GM18507 (cell line): ENCODE data around the gene HOXB1.
"Not testable (repeated sequence)": the region's sequence is repeated elsewhere in the genome, so short reads cannot be mapped to it uniquely, and the experiment has no call there.

Experiments
- DNase-seq: peaks from one replicate; pipeline ENCODE4 v3.0.0; 2011; ENCODE audit warnings: low read depth; ENCODE audit not compliant: insufficient read length; ENCODE audit errors: extremely low spot score
- FAIRE-seq: peaks from 2 replicates; lab custom pipeline; 2011; peaks lifted over from hg19 to GRCh38; lab: Jason Lieb, UNC

The HOXB1 gene

GRCh38 chr17:48528936-48529682, 1.7 kb downstream of the HOXB1 start:
- no peak for FAIRE-seq
- DNase-seq, result no peak

DNA sequence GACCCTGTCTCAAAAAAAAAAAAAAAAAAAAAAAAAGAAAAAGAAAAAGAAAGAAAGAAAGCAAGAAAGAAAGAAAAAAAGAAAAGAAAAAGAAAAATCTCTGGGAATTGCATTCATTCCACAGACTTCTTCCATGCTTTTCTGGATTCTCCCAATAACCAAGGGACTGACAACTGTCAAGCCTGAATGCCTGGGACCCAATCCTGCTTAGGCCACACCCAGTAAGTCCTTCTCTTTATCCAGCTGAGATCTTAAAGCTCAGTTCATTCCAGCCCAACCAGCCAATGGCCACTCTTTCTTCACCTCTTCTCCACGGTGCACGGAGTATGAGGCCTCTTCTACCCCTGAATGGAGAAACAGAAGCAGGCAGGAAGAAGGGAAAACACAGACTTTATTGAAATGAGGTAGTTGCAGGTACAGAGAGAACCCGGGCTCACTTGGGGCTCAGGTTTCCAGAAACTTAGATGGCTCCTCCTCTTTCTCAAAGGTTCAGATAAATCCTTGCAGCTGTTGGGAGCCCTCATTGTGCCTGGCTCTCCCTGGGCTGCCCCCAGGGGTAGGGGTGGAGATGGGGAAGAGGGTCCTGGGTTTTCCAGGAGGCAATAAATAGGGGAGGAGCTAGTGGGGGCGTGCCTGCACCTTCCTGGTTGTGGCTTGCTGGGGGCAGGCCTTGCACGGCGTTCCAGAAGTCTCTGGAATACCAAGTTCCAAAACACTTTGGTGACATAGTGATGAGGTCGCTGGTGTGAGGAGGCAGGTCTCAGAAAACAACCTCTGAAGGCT, 2.5 kb downstream of the HOXB1 start:
- DNase-seq, result no peak
- FAIRE-seq, result no peak

- FAIRE-seq (no peak), DNase-seq (no peak)
These were observed 3.3 kb downstream of the HOXB1 start for GRCh38 chr17:48527547-48527932.

DNA sequence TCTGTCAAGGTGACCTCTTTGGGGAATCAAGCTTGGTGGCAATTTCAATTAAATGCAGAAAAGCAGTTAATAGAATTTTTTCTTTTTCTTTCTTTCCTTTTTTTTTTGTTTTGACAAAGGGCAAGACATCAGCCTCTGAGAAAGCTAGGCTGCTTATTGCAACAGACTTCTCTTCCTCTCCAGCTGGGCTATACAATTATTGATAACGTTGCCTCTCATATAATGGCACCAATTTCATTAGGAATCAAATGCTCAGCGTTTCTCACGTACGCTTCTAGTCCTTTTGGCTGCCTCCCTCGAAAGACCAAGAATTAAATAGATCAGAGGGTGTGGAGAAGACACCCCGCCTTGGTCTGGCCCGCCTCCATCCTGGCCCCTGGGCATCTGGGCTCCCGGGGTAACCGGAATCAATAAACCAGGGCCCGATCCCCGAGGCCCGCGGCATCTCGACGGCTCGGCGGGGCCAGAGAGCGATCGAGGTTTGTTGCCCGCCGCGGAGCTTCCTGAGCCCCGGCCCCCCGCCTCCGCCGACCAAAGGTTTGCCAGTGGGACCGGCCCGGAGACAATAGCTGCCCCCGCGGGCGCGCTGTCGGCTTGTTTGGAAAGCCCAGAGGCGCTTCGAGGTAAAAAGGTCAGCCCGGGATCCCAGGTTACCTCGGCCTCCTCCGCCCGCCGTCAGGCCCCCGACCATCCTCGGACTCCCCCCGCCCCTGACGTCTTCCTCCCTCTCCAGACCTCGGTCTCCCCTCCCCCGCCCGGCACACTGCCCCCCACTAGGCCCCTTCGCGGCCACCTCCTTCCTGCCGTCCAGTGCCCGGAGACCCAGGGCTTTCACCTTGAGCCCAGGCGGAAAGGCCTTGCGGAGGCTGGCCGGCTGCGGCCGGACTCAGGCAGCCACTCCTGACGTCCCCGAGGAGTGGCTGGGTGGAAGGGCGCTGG, 3.9 kb downstream of the HOXB1 start:
- no peak for DNase-seq
- no peak for FAIRE-seq

GRCh38 chr17:48523010-48523409, 7.8 kb downstream of the HOXB1 start:
- no peak for DNase-seq
- FAIRE-seq, result no peak

DNA sequence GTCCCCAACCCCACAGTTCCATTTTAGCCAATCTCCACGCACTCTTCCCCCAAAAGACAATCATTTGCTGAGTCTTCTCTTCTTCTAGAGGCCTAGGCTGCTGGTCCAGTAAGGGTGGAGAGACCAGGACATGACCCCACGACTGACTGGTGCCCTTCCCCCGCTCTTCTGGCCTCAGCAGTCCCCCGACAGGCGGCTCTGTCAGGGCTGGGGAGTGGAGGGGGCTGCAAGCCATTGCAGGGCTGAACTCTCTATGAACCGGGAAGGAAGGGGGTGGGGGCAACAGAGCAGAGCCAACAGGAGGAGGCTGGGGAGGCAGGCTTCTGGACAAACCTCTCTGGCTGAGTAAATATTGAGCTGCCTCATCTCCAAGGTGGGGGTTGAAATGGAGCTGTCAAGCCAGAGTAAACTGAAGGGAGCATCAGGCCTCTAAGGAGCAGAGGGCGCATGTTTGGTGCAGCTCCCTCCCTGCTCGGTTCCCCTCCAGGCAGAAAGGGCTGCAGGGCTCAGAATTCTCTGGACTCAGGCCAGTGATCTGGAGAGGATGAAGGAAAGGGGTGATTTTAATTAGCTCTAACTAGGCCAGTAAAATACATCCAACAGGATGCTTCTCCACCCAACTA, 8.7 kb downstream of the HOXB1 start:
- DNase-seq (no peak), FAIRE-seq (no peak)

DNA sequence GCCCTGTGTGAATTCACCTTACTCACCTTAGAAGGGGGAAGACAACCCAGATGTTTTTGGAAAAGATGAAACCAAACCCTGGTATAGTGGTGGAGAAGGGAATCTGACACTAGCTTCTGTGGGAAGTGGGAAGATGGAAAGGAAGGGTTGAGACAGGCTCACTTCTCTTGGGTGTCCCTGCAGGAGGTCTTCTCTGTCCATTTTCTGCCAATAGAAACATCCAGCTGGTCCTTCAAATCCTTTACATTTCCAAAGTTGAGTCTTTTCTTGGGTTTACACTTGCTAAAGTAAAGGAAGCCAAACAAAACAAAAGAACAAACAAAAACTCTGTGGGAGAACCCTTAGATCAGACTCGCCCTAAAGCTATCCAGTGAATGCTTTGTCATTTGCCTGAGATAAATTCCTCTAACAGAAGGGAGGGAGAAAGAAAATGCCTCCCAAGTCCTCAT, 10.2 kb downstream of the HOXB1 start:
- DNase-seq (no peak), FAIRE-seq (no peak)

GRCh38 chr17:48519427-48519826, 11.4 kb downstream of the HOXB1 start:
- DNase-seq (no peak), FAIRE-seq (no peak)

- DNase-seq, result no peak
- peak; percentile 33 for FAIRE-seq
These were observed 13.3 kb downstream of the HOXB1 start for GRCh38 chr17:48517478-48517877.

- no peak for FAIRE-seq
These were observed 14.6 kb downstream of the HOXB1 start for GRCh38 chr17:48515925-48516900.

GRCh38 chr17:48514477-48514876, 16.3 kb downstream of the HOXB1 start:
- FAIRE-seq (no peak), DNase-seq (no peak)

More at GRCh38 chr17:48515925-48516900, 14.6 kb downstream of the HOXB1 start:
- no peak for DNase-seq

- DNase-seq (no peak), FAIRE-seq (peak; percentile 75)
These were observed 16.9 kb downstream of the HOXB1 start for GRCh38 chr17:48513666-48514455.

DNA sequence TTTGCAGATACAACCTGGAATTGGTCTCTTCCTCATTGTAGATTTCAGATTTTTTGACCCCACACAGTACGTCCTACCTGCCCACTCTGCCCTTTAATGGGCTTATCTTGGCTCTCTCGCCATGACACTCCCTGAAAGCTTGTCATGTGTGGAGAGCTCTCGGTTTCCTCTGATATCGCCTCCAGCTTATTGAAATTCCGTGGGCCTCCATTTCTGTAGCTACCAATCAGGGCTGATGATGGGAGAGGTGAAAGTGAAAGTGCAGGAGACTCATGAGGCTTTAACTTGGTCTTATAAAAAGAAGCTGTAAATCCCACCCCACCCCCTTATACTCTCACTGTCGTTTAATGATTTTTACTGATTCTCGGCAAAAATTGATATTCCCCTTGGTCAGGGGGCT, 17.7 kb downstream of the HOXB1 start:
- FAIRE-seq (no peak), DNase-seq (no peak)

DNA sequence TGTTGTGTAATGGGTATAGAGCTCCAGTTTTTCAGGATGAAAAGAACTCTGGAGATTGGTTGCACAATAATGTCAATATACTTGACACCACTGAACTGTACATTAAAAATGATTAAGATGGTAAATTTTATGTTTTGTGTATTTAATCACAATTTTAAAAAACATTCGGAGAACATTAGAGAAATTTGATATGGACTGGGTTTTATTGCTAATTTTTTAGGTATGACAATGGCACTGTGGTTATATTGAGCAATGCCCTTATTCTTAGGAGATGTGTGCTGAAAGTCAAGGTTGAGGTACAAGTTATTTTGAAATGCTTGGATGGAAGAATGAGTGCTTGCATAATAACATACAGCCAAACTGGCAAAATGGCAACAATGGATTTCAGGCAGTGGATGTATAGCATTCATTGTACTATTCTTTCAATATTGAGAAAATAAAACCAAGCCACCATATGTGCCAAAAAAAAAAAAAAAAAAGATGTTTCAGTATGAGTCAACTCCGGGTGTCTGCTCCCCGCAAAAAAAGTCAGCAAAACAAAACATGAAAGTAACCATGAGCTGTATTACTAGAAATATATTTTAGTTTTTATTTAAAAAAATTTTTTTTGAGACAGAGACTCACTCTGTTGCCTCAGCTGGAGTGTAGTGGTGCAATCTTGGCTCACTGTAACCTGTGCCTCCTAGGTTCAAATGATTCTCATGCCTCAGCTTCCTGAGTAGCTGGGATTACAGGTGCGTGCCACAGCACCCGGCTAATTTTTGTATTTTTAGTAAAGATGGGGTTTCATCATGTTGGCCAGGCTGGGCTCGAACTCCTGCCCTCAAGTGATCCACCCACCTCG, 19.8 kb downstream of the HOXB1 start:
- peak; percentile 49 for DNase-seq
- peak; percentile 77 for FAIRE-seq

GRCh38 chr17:48510381-48510760, 20.4 kb downstream of the HOXB1 start:
- FAIRE-seq (no peak), DNase-seq (no peak)

DNA sequence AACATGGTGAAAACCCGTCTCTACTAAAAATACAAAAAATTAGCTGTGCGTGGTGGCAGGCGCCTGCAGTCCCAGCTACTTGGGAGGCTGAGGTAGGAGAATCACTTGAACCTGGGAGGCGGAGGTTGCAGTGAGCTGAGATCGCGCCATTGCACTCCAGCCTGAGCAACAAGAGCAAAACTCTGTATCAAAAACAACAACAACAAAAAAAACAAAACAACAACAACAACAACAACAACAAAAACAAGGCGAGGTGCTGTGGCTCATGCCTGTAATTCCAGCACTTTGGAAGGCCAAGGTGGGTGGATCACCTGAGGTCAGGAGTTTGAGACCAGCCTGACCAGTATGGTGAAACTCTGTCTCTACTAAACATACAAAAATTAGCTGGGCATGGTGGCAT, 21.1 kb downstream of the HOXB1 start:
- FAIRE-seq, DNase-seq: not testable (repeated sequence)

GRCh38 chr17:48506246-48506645, 24.6 kb downstream of the HOXB1 start:
- FAIRE-seq, result peak; percentile 15
- DNase-seq, result no peak
